A549 (cell line): ENCODE results near the gene FAM171A1. TPM values are rescaled to one million over a fixed set of nuclear protein-coding genes. Genes with fewer than 3 reads are reported as not detected.

Experiments used
- ATAC-seq, 2 experiments: fragments of 200-7000 bp in 1 of 2; fragments of >200 bp in 1 of 2; cut with Nextera tagmentation in 1 of 2; cut with Tn5 transposase in 1 of 2; 3 replicates each; pipeline versions ENCODE4 v1.8.0 to v1.9.1; 2018 to 2020; ENCODE audit warnings: mild to moderate bottlenecking in 1 of 2, moderate library complexity in 1 of 2
- CTCF ChIA-PET: fragments of 300-600 bp; sonication (Branson Sonifier 250); formaldehyde crosslinking; extraction: SDS; loops from one replicate; lab custom pipeline; 2021; ENCODE audit warnings: antibody characterized with exemption, inconsistent platforms; lab: Yijun Ruan, JAX
- POLR2A ChIA-PET: fragments of 350-600 bp; formaldehyde crosslinking; extraction: SDS; loops from one replicate; lab custom pipeline; 2021; ENCODE audit warnings: antibody characterized with exemption, inconsistent platforms; lab: Yijun Ruan, JAX
- DNase-seq, 2 experiments: peaks; one replicate each; pipeline versions ENCODE4 v3.0.0 to v3.0.0-alpha.2; 2011 to 2016; ENCODE audit warnings: low read depth in 1 of 2, low spot score in 1 of 2
- FAIRE-seq: peaks from 2 replicates; lab custom pipeline; 2011; peaks lifted over from hg19 to GRCh38; lab: Jason Lieb, UNC
- H3K27ac ChIP-seq, 2 experiments: fragments of >200 bp; sonication (Bioruptor Twin); formaldehyde crosslinking; 3 replicates each; pipeline ENCODE4 v1.5.1; 2016 to 2017
- H3K4me1 ChIP-seq: fragments of >200 bp; sonication (Bioruptor Twin); formaldehyde crosslinking; 3 replicates; pipeline ENCODE4 v1.6.1; 2016
- H3K4me2 ChIP-seq: fragments of >200 bp; sonication (Bioruptor Twin); formaldehyde crosslinking; 3 replicates; pipeline ENCODE4 v1.6.1; 2016
- H3K4me3 ChIP-seq: fragments of >200 bp; sonication (Bioruptor Twin); formaldehyde crosslinking; 3 replicates; pipeline ENCODE4 v1.5.1; 2016
- H3K9me3 ChIP-seq: fragments of >200 bp; sonication (Bioruptor Twin); formaldehyde crosslinking; 3 replicates; pipeline ENCODE4 v1.6.1; 2016
- BHLHE40 ChIP-seq: IDR thresholded peaks from 2 replicates; pipeline ENCODE4 v1.6.1; 2012; ENCODE audit warnings: low read depth, low read length, inconsistent platforms
- CBX8 ChIP-seq: fragments of 200-600 bp; sonication (generic); IDR thresholded peaks from 2 replicates; pipeline ENCODE4 v1.6.1; 2016
- CEBPB ChIP-seq, 2 experiments: fragments of >200 bp in 1 of 2; sonication (Bioruptor Twin) in 1 of 2; formaldehyde crosslinking in 1 of 2; IDR thresholded peaks; 2 replicates each; pipeline ENCODE4 v1.6.1; 2012 to 2016
- CHD2 ChIP-seq: fragments of 150-350 bp; IDR thresholded peaks from 2 replicates; pipeline ENCODE4 v1.6.1; 2014; ENCODE audit warnings: low read length; ENCODE audit not compliant: partially characterized antibody
- EHF ChIP-seq: fragments of 250-450 bp; sonication (Bioruptor Pico); IDR thresholded peaks from 2 replicates; pipeline ENCODE4 v1.5.0; 2020; ENCODE audit warnings: mild to moderate bottlenecking
- EHMT2 ChIP-seq: fragments of 200-600 bp; sonication (generic); IDR thresholded peaks from 2 replicates; pipeline ENCODE4 v1.6.1; 2016; ENCODE audit warnings: antibody characterized with exemption, low read depth, mild to moderate bottlenecking, moderate library complexity
- EP300 ChIP-seq, 2 experiments: fragments of >200 bp; sonication (Bioruptor Twin); formaldehyde crosslinking; IDR thresholded peaks; 2 replicates in 1 of 2; 3 replicates in 1 of 2; pipeline ENCODE4 v1.6.1; 2016 to 2017
- ESRRA ChIP-seq: fragments of 150-350 bp; IDR thresholded peaks from 2 replicates; pipeline ENCODE4 v1.6.1; 2014; ENCODE audit warnings: mild to moderate bottlenecking, low read length, borderline replicate concordance
- JUN ChIP-seq, 2 experiments: fragments of >200 bp; sonication (Bioruptor Twin); formaldehyde crosslinking; IDR thresholded peaks; 2 replicates in 1 of 2; 3 replicates in 1 of 2; pipeline ENCODE4 v1.6.1; 2016 to 2017
- MAZ ChIP-seq: fragments of 150-350 bp; IDR thresholded peaks from 2 replicates; pipeline ENCODE4 v1.6.1; 2014; ENCODE audit warnings: antibody characterized with exemption, low read depth, low read length, borderline replicate concordance
- NR3C1 ChIP-seq: fragments of >200 bp; sonication (Bioruptor Twin); formaldehyde crosslinking; IDR thresholded peaks from 3 replicates; pipeline ENCODE4 v1.6.1; 2017
- RAD21 ChIP-seq, 2 experiments: fragments of >200 bp in 1 of 2; sonication (Bioruptor Twin) in 1 of 2; formaldehyde crosslinking in 1 of 2; IDR thresholded peaks in 1 of 2; conservative IDR thresholded peaks in 1 of 2; 2 replicates in 1 of 2; 3 replicates in 1 of 2; pipeline ENCODE4 v1.6.1; 2012 to 2018; ENCODE audit warnings: inconsistent platforms in 1 of 2
- RFX5 ChIP-seq: fragments of 450-650 bp; IDR thresholded peaks from 2 replicates; pipeline ENCODE4 v1.7.1; 2014; ENCODE audit warnings: antibody characterized with exemption, mild to moderate bottlenecking, moderate library complexity
- TP53 ChIP-seq: fragments of 250-450 bp; sonication (Bioruptor Pico); IDR thresholded peaks from 2 replicates; pipeline ENCODE4 v1.5.0; 2021; ENCODE audit warnings: mild to moderate bottlenecking, moderate library complexity
- ZC3H11A ChIP-seq: fragments of 450-650 bp; IDR thresholded peaks from 2 replicates; pipeline ENCODE4 v1.6.1; 2014; ENCODE audit warnings: antibody characterized with exemption, mild to moderate bottlenecking
- ZSCAN20 ChIP-seq: fragments of 250-450 bp; sonication (Bioruptor Pico); IDR thresholded peaks from 2 replicates; pipeline ENCODE4 v1.8.0; 2022; ENCODE audit warnings: mild to moderate bottlenecking, moderate library complexity
- WGBS: methylation state at CpG from one replicate; pipeline ENCODE4 v1.1.6; 2017; ENCODE audit errors: missing lambda C conversion rate; 5-methylcytosine and 5-hydroxymethylcytosine counted together
- polyA plus RNA-seq, 4 experiments: library from polyadenylated mRNA; depleted of rRNA in 3 of 4; stranded (reverse); fragments of >200 nt; fragmentation: RNase III in 1 of 4; extraction: RNeasy Plus Mini Kit Qiagen cat#74134 plus additional on column Dnase treatment in 1 of 4; gene quantifications; 2 replicates in 3 of 4; 3 replicates in 1 of 4; pipeline ENCODE4 v1.2.3, GENCODE V29; 2011 to 2017
- TF ChIP-seq, protein P1 (sequence below): IDR thresholded peaks from 2 replicates; pipeline ENCODE4 v1.6.1; 2012; ENCODE audit warnings: low read depth, borderline replicate concordance
- TF ChIP-seq, protein P2 (sequence below): fragments of >200 bp; sonication (Bioruptor Twin); formaldehyde crosslinking; IDR thresholded peaks from 3 replicates; pipeline ENCODE4 v1.5.1; 2016
- TF ChIP-seq, protein P3 (sequence below): fragments of 450-650 bp; IDR thresholded peaks from 2 replicates; pipeline ENCODE4 v1.6.1; 2014; ENCODE audit warnings: antibody characterized with exemption
- TF ChIP-seq, protein P4 (sequence below): fragments of 150-350 bp; IDR thresholded peaks from 2 replicates; pipeline ENCODE4 v1.6.1; 2014; ENCODE audit warnings: low read depth, mild to moderate bottlenecking, low read length

The FAM171A1 gene
- polyA plus RNA-seq, 2 of the 4 experiments (the other 2 are of a cell fraction): 13.8 to 15.2 TPM

DNA sequence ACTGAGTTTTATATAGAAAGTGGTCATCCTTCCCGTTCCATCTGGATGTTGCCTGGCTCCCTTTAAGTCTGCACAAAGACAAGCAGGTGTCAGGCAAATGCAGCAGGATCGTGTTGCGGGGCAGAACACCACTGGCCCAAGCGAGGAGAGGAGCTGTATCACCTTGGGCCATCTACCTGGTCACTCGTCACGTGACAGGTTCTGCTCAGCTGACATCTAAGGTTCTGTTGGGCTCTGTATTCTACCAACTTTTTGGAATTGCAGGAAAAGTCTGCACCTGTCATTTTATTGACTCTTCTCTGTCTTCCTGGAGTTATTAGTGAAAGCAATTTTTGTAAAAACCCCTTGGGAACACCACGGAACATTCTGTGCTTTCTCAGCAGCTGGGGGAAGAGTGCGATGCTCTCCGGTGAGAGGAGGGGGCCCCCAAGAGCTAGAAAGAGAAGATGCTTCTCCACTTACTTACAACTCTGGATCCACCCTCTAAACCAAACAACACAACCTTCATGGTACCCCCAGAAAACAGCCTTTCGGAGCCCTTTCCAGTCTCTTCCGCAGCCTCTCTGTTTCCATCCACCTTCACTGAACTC is 119.2 kb downstream of the FAM171A1 start:
- no peak for ATAC-seq
- FAIRE-seq: no peak
- TF ChIP-seq ZC3H11A (no peak), NR3C1 (no peak), RFX5 (no peak)
- TF ChIP-seq, protein P1, sequence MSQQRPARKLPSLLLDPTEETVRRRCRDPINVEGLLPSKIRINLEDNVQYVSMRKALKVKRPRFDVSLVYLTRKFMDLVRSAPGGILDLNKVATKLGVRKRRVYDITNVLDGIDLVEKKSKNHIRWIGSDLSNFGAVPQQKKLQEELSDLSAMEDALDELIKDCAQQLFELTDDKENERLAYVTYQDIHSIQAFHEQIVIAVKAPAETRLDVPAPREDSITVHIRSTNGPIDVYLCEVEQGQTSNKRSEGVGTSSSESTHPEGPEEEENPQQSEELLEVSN: no peak
- Histone ChIP-seq H3K4me3 (no peak overlapping the region), H3K9me3 (no peaks in the 10 kb centered on the region), H3K4me2 (no peak overlapping the region), H3K27ac (no peak overlapping the region), H3K4me1 (no peaks in the 10 kb centered on the region)
- no peak for DNase-seq
- ChIA-PET CTCF (interaction anchor here (0.6 to 2.3 kb wide), 3 partner anchors 10 to 41 kb away, joined by 3 to 12 read pairs (median 4); no protein-coding TSS in a partner anchor), POLR2A (no interaction called here)
- 92% methylated on average over 11 of the region's 11 CpGs for WGBS

DNA sequence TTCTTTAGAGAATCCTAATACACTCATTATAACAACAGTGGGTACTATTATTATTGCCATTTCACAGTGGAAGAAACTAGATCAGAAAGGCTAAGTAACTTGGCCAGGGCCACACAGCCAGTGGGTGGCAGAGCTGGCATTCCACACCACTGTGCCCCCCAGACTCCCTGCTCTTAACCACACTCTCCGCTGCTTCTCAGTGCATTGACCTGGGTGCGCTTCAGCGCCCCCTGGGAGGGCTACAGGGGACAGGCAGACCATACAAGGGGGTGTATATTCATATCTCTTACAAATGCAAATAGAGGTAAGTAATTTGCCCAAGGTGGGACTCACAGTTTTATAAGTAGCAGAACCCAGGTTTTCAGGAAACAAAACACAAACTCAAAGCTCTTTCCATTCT is 125.6 kb downstream of the FAM171A1 start:
- ATAC-seq (peak in 1 of 2 experiments; percentile 85; a peak in 4 of 6 replicates), DNase-seq (peak in 1 of 2 experiments; percentile 34), FAIRE-seq (no peak)
- no peak for TF ChIP-seq BHLHE40
- TF ChIP-seq, protein P2, sequence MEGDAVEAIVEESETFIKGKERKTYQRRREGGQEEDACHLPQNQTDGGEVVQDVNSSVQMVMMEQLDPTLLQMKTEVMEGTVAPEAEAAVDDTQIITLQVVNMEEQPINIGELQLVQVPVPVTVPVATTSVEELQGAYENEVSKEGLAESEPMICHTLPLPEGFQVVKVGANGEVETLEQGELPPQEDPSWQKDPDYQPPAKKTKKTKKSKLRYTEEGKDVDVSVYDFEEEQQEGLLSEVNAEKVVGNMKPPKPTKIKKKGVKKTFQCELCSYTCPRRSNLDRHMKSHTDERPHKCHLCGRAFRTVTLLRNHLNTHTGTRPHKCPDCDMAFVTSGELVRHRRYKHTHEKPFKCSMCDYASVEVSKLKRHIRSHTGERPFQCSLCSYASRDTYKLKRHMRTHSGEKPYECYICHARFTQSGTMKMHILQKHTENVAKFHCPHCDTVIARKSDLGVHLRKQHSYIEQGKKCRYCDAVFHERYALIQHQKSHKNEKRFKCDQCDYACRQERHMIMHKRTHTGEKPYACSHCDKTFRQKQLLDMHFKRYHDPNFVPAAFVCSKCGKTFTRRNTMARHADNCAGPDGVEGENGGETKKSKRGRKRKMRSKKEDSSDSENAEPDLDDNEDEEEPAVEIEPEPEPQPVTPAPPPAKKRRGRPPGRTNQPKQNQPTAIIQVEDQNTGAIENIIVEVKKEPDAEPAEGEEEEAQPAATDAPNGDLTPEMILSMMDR: peak; percentile 25; the same call in 1 of the 3 replicates
- TF ChIP-seq RAD21 (conservative IDR thresholded peaks at IDR 0.05 in 1 of 2, IDR thresholded peaks at IDR 0.05 in 1 of 2): peak in 1 of 2 experiments; percentile 26; a peak in 1 of 5 replicates
- TF ChIP-seq, all 56 proteins: peak for 2
- ChIA-PET POLR2A (no interaction called here), CTCF (interaction anchor here (1.5 kb wide), 1 partner anchor 48 kb away, joined by 3 read pairs; no protein-coding TSS in a partner anchor)
- Histone ChIP-seq H3K4me2 (no peak overlapping the region), H3K9me3 (no peaks in the 10 kb centered on the region), H3K27ac (no peak overlapping the region), H3K4me3 (no peak overlapping the region), H3K4me1 (no peaks in the 10 kb centered on the region)
- 66% methylated on average over 3 of the region's 3 CpGs for WGBS

DNA sequence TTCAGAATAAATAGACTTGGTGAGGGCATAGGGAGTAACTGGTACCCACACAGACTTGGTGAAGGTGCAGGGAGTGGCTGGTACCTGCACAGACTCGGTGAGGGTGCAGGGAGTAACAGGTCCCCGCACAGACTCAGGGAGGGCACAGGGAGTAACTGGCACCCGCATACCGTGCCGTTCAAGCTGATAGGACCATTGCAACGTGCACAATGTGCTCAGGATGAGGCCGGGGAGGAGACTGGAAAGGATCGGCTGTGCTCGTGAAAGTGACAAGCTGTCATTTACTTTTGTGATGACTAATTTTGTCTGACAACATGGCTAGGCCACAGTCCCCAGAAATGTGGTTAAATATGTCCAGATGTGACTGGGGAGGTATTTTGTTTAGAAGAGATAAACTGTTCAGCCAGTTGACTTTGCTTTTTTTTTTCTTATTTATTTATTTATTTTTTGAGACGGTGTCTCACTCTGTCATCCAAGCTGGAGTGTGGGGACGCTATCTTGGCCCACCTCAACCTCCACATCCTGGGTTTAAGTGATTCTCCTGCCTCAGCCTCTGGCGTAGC is 126.4 kb downstream of the FAM171A1 start:
- ATAC-seq (no peak), DNase-seq (no peak), FAIRE-seq (no peak)
- Histone ChIP-seq H3K4me3 (no peak overlapping the region), H3K27ac (no peak overlapping the region), H3K9me3 (no peaks in the 10 kb centered on the region), H3K4me1 (no peaks in the 10 kb centered on the region), H3K4me2 (no peak overlapping the region)
- TF ChIP-seq ZC3H11A: no peak
- TF ChIP-seq TP53: no peak
- no peak for TF ChIP-seq JUN (IDR thresholded peaks at IDR 0.05)
- no peak for TF ChIP-seq EP300 (IDR thresholded peaks at IDR 0.05)
- no peak for TF ChIP-seq CHD2
- TF ChIP-seq, protein P3, sequence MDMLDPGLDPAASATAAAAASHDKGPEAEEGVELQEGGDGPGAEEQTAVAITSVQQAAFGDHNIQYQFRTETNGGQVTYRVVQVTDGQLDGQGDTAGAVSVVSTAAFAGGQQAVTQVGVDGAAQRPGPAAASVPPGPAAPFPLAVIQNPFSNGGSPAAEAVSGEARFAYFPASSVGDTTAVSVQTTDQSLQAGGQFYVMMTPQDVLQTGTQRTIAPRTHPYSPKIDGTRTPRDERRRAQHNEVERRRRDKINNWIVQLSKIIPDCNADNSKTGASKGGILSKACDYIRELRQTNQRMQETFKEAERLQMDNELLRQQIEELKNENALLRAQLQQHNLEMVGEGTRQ: no peak
- TF ChIP-seq, protein P4, sequence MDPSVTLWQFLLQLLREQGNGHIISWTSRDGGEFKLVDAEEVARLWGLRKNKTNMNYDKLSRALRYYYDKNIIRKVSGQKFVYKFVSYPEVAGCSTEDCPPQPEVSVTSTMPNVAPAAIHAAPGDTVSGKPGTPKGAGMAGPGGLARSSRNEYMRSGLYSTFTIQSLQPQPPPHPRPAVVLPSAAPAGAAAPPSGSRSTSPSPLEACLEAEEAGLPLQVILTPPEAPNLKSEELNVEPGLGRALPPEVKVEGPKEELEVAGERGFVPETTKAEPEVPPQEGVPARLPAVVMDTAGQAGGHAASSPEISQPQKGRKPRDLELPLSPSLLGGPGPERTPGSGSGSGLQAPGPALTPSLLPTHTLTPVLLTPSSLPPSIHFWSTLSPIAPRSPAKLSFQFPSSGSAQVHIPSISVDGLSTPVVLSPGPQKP: no peak
- TF ChIP-seq ZSCAN20 (CRISPR knock-in tag): no peak
- no peak for TF ChIP-seq CEBPB (IDR thresholded peaks at IDR 0.05)
- no peak for TF ChIP-seq CBX8
- TF ChIP-seq EHMT2: no peak
- TF ChIP-seq ESRRA: no peak
- no peak for TF ChIP-seq MAZ
- no peak for TF ChIP-seq EHF (CRISPR knock-in tag)
- WGBS: 83% methylated on average over 12 of the region's 12 CpGs
- ChIA-PET POLR2A (no interaction called here), CTCF (interaction anchor here (1.5 kb wide), 1 partner anchor 47 kb away, joined by 3 read pairs; no protein-coding TSS in a partner anchor)
